Muscle of leg (tissue), 11 donors: Measurements from ENCODE around the gene MCRS1. TPM values are rescaled to one million over a fixed set of nuclear protein-coding genes. Genes with fewer than 3 reads are reported as not detected.
"Not testable (repeated sequence)": the region's sequence is repeated elsewhere in the genome, so short reads cannot be mapped to it uniquely, and the experiment has no call there.

ENCODE experiments used
- DNase-seq: peaks from one replicate; pipeline ENCODE4 v3.0.0; 2013
- H3K27ac ChIP-seq: one replicate; pipeline ENCODE4 v1.5.1; 2013; ENCODE audit warnings: mild to moderate bottlenecking, low read length, control low read depth
- H3K27me3 ChIP-seq: one replicate; pipeline ENCODE4 v1.6.1; 2013; ENCODE audit warnings: low read length; ENCODE audit not compliant: control insufficient read depth, insufficient read depth
- H3K36me3 ChIP-seq: one replicate; pipeline ENCODE4 v1.6.1; 2013; ENCODE audit warnings: low read length; ENCODE audit not compliant: control insufficient read depth, insufficient read depth
- H3K4me1 ChIP-seq: one replicate; pipeline ENCODE4 v1.6.1; 2013; ENCODE audit warnings: low read length; ENCODE audit not compliant: control insufficient read depth, insufficient read depth
- H3K4me3 ChIP-seq: one replicate; pipeline ENCODE4 v1.5.1; 2013; ENCODE audit warnings: low read length, control low read depth
- H3K9me3 ChIP-seq: replicated peaks from 2 replicates; pipeline ENCODE4 v1.6.1; 2013; ENCODE audit warnings: low read depth, low read length; ENCODE audit not compliant: control insufficient read depth
- WGBS: methylation state at CpG from one replicate; pipeline ENCODE4 v1.1.5; 2013; ENCODE audit warnings: missing lambda C conversion rate; ENCODE audit not compliant: insufficient coverage; 5-methylcytosine and 5-hydroxymethylcytosine counted together
- polyA plus RNA-seq, 8 donors: library from polyadenylated mRNA; unstranded; fragments of 120-200 nt; gene quantifications; one replicate each; pipeline versions ENCODE4 v1.2.1 to v1.2.3, GENCODE V29; 2013; ENCODE audit warnings: inconsistent platforms in 1 of 8, low replicate concordance in 1 of 8; ENCODE audit not compliant: insufficient read length in 8 of 8, insufficient read depth in 1 of 8
- total RNA-seq: library from RNA; stranded (reverse); fragments of 120-200 nt; gene quantifications from one replicate; pipeline ENCODE4 v1.2.4, GENCODE V29; 2013

Gene MCRS1
- total and polyA plus RNA-seq, 9 donors: 52.5 to 77.2 (median 59.8) TPM

GRCh38 chr12:49535921-49536525, 31.9 kb downstream of the MCRS1 start:
- no peak overlapping the region for H3K27ac ChIP-seq
- WGBS: 67% methylated on average over 4 of the region's 6 CpGs
- peaks cover 62% of the 10 kb centered on the region for H3K27me3 ChIP-seq

GRCh38 chr12:49534731-49535278, 33.1 kb downstream of the MCRS1 start:
- Histone ChIP-seq H3K4me3 (no peak overlapping the region), H3K4me1 (peaks cover 15% of the 10 kb centered on the region), H3K27ac (no peak overlapping the region), H3K9me3 (no peaks in the 10 kb centered on the region), H3K36me3 (no peaks in the 10 kb centered on the region), H3K27me3 (peaks cover 50% of the 10 kb centered on the region)
- 53% methylated on average over 2 of the region's 13 CpGs for WGBS
- no peak for DNase-seq

More at GRCh38 chr12:49535921-49536525, 31.9 kb downstream of the MCRS1 start:
- Histone ChIP-seq H3K4me1 (peaks cover 15% of the 10 kb centered on the region), H3K36me3 (no peaks in the 10 kb centered on the region), H3K9me3 (no peaks in the 10 kb centered on the region), H3K4me3 (no peak overlapping the region)
- DNase-seq: no peak

GRCh38 chr12:49534122-49534521, 33.8 kb downstream of the MCRS1 start:
- WGBS: 80% methylated on average over 1 of the region's 5 CpGs
- H3K9me3 ChIP-seq, DNase-seq, H3K27ac ChIP-seq, H3K36me3 ChIP-seq, H3K4me3 ChIP-seq: not testable (repeated sequence)
- Histone ChIP-seq H3K27me3 (peaks cover 43% of the 10 kb centered on the region), H3K4me1 (peaks cover 15% of the 10 kb centered on the region)

- 77% methylated on average over 10 of the region's 10 CpGs for WGBS
- peaks cover 14% of the 10 kb centered on the region for H3K4me1 ChIP-seq
- no peak for DNase-seq
- no peak overlapping the region for H3K27ac ChIP-seq
- H3K27me3 ChIP-seq: peaks cover 37% of the 10 kb centered on the region
- H3K4me3 ChIP-seq: no peak overlapping the region
- no peaks in the 10 kb centered on the region for H3K36me3 ChIP-seq
- H3K9me3 ChIP-seq: no peaks in the 10 kb centered on the region
Observed at GRCh38 chr12:49533331-49533730, 34.6 kb downstream of the MCRS1 start.

GRCh38 chr12:49531745-49532144, 36.2 kb downstream of the MCRS1 start:
- Histone ChIP-seq H3K27me3 (peaks cover 21% of the 10 kb centered on the region), H3K9me3 (no peaks in the 10 kb centered on the region), H3K4me1 (peaks cover 3% of the 10 kb centered on the region), H3K4me3 (no peak overlapping the region), H3K27ac (no peak overlapping the region), H3K36me3 (peaks cover 6% of the 10 kb centered on the region)
- WGBS: 75% methylated on average over 2 of the region's 2 CpGs
- DNase-seq: no peak

- no peaks in the 10 kb centered on the region for H3K9me3 ChIP-seq
- peaks cover under 1% of the 10 kb centered on the region for H3K27me3 ChIP-seq
- H3K36me3 ChIP-seq: peaks cover 25% of the 10 kb centered on the region
- WGBS: no CpG with 5 or more reads among the region's 1 CpG
- no peak for DNase-seq
- no peak overlapping the region for H3K27ac ChIP-seq
- H3K4me1 ChIP-seq: no peaks in the 10 kb centered on the region
- no peak overlapping the region for H3K4me3 ChIP-seq
Observed at GRCh38 chr12:49529414-49529813, 38.5 kb downstream of the MCRS1 start.

- peaks cover 34% of the 10 kb centered on the region for H3K36me3 ChIP-seq
- WGBS: 86% methylated on average over 4 of the region's 7 CpGs
- no peak overlapping the region for H3K27ac ChIP-seq
- no peak for DNase-seq
- no peaks in the 10 kb centered on the region for H3K4me1 ChIP-seq
- no peaks in the 10 kb centered on the region for H3K9me3 ChIP-seq
- H3K27me3 ChIP-seq: no peaks in the 10 kb centered on the region
- no peak overlapping the region for H3K4me3 ChIP-seq
Observed at GRCh38 chr12:49527361-49528130, 40.4 kb downstream of the MCRS1 start.

- WGBS: 89% methylated on average over 4 of the region's 7 CpGs
- no peak overlapping the region for H3K27ac ChIP-seq
- DNase-seq: no peak
- H3K27me3 ChIP-seq: no peaks in the 10 kb centered on the region
- H3K36me3 ChIP-seq: peaks cover 41% of the 10 kb centered on the region
- H3K4me1 ChIP-seq: no peaks in the 10 kb centered on the region
- H3K4me3 ChIP-seq: no peak overlapping the region
- no peaks in the 10 kb centered on the region for H3K9me3 ChIP-seq
Observed at GRCh38 chr12:49525942-49526341, 42.0 kb downstream of the MCRS1 start.

GRCh38 chr12:49524660-49525324, 43.1 kb downstream of the MCRS1 start:
- Histone ChIP-seq H3K9me3 (no peaks in the 10 kb centered on the region), H3K27me3 (no peaks in the 10 kb centered on the region), H3K36me3 (peaks cover 43% of the 10 kb centered on the region), H3K27ac (no peak overlapping the region), H3K4me1 (no peaks in the 10 kb centered on the region), H3K4me3 (no peak overlapping the region)
- DNase-seq: no peak
- 93% methylated on average over 3 of the region's 6 CpGs for WGBS

- H3K27me3 ChIP-seq: no peaks in the 10 kb centered on the region
- no CpG with 5 or more reads among the region's 4 CpGs for WGBS
- DNase-seq: no peak
- H3K4me3 ChIP-seq: no peak overlapping the region
- no peaks in the 10 kb centered on the region for H3K4me1 ChIP-seq
- H3K9me3 ChIP-seq: no peaks in the 10 kb centered on the region
- no peak overlapping the region for H3K27ac ChIP-seq
- peaks cover 39% of the 10 kb centered on the region for H3K36me3 ChIP-seq
Observed at GRCh38 chr12:49521389-49521788, 46.6 kb downstream of the MCRS1 start.
